NCI-H2029 (cell line): Measurements from ENCODE around the gene CHST3.
"Not testable (repeated sequence)": the region's sequence is repeated elsewhere in the genome, so short reads cannot be mapped to it uniquely, and the experiment has no call there.

Experiments used
- DNase-seq: peaks from one replicate; lab custom pipeline; 2025; lab: John Stamatoyannopoulos, UW

CHST3 gene

DNA sequence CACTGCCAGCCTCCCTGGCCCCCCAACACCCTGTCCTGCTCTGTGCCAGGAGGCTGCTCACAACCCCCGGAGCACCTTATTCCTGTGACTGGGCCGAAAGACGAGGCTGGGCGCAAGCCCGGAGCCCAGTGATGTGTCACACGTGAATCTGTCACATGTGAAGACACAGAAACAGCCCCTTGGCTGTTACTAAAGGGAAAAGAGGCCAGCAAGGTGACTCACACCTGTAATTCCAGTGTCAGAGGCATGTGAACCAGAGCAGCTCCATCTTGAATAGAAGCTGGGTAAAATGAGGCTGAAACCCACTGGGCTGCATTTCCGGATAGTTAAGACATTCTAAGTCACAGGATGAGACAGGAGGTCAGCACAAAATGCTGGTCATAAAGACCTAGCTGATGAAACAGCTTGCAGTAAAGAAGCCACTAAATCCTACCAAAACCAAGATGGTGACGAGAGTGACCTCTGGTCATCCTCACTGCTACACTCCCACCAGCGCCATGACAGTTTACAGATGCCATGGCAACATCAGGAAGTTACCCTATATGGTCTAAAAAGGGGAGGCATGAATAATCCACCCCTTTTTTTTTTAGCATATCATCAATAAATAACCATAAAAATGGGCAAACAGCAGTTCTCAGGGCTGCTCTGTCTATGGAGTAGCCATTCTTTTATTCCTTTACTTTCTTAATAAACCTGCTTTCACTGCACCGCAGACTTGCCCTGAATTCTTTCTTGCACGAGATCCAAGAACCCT lies 68.4 kb downstream of the CHST3 start:
- not testable (repeated sequence) for DNase-seq

DNA sequence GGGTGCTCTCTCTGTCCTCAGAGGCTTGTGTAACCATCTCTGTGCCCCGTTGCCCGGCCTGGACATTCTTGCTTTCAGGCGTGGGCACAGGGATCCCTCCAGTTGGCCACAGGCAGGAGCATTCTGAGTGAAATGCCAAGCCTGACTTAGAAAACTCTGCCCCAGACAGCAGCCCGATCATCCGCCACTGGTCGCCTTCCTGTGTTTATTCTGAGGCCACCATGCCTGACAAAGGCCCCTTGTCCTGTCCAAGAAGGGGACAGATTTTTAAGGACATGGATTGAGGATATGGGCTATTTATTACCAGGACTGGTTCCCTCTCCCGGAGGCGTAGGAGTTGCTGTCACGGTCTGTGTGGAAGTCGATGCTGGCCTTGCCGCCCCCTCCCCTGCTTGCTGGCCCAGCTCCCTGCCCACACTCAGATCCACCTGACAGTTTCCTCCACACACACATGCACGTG lies 69.9 kb downstream of the CHST3 start:
- no peak for DNase-seq

DNA sequence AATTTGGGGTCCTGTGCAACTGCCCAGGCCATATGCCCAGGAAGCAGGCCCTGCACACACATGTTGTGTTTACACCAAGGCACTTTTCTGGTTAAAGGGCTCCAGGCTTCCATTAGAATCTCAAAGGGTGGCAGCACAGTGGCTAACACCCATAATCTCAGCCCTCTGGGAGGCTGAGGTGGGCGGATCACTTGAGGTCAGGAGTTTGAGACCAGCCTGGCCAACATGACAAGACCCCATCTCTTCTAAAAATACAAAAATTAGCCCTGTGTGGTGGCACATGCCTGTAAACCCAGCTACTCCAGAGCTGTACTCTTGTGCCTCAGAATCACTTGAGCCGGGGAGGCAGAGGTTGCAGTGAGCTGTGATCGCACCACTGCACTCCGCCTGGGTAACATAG lies 70.6 kb downstream of the CHST3 start:
- no peak for DNase-seq

DNA sequence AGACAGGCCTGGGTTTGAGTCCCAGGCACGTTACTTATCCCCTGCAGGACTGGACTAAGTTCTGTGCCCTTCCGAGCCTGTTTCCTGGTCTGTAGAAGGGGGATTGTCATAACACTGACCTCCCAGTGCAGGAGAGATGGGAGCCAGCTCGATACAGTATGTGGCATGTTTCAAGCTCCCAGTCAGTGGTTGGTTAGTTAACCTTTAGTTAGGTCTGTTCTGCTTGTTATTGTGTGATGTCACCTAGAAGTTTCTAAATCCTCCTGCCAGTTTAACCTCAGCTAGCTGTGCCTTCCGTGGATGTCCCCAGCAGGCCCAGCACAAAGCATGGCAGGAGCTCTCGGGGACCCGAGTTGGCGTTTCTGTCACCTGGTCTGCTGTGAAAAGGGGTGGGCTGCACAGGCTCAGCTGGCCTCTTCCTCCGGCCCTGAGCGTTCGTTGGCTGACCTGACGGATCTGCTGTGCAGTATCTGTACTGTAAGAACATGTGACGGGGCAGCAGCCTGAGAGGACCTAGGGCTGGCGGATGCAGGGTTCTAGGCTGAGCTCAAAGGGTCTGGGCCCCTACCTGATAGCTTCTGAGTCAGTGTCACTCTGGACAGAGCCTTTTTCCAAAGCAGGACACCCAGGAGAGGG lies 71.2 kb downstream of the CHST3 start:
- no peak for DNase-seq

DNA sequence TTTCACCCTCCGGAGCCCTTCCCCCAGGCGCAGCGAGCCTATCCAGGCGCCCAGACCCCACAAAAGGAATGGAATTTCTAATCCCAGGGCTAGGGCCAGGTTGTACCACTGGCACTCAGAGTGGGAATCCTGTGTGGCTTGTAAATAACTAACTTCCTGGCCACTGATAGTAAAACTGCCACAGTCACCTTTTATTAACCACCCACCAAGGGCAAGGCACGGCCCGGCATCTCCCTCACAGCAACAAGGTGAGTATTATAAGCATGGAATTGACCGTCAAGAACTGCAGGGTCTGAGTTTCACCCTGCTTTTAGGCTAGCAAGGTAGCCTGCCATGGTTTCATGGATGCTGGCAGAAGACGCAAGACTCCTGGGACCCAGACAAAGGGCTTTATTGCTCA lies 73.1 kb downstream of the CHST3 start:
- no peak for DNase-seq

DNA sequence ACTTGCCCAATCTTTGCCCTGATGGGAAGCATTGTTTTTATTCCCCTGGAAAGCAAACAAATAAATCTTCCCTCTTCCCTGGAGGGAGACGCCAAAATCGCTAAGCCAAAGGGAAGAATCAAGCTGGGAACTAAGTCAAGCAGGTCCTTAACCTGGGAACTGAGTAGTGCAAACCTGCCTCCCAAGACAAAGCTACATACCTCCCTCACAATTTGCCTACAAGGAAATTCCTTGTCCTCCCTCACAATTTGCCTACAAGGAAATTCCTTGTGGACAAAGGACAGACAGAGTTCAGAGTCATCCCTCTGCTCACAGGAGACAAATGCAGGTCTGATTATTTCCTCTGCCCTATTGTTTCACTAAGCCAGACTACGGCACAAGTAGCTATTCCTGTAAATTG lies 73.6 kb downstream of the CHST3 start:
- no peak for DNase-seq

DNA sequence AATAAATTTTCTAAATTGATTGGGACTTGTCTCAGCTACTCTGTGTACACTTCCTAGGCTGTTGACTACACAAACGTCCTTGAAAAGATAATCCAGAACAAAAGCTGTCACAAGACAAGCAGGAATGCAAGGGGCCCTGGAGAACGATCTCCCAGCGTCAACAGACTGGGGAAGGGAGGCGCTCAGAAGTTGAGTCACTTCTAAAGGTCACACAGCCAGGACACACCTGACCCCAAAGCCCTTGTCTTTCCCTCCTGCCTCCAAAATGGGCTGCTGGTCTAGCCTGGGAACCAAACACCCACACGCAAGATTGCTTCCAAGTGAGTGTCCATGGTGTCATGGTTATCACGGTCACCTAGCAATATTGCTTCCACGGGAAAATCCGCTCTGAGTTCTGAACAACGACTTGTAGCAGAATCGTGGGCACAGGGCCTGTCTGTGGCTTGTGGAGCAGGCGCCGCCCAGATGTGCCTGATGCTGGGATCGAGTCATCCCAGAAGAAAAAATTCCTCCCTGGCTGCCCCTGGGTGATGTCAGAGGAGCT lies 74.3 kb downstream of the CHST3 start:
- DNase-seq: no peak

DNA sequence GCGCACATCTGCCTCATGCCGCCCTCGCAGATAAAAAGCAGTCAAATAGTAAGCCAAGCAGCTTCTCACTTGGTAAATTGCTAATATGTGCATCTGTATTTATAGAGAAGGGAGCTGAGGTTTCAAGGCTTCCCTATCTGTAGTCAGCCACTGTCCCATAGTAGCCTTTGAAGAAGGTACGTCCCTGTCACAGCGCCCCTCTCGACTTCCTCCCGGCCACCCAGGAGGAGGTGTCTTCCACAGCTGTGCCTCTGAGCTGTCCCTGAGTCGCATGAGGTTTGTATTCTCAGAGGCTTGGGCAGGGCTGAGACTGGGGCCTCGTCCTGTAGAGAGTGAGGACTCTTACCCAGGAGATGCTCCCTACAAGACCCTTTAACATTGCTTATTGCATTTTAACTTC lies 75.2 kb downstream of the CHST3 start:
- no peak for DNase-seq

DNA sequence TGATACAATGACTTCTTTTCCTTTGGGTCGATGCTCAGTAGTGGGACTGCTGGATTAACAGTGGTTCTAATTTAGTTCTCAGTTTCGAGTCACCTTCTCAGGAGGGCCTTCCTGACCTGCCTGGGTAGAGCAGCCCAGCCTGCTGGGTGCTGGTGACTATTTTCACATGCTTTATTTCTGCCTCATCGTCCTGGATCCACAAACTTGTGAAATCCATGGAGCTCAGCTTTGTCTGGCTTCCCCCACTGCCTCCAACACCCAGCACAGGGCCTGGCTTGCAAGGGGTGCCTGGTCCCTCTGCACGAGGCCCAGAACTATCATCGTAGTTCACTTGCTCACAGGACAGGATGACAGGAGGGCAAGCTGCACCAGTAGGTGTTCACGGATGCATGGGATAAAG lies 77.3 kb downstream of the CHST3 start:
- no peak for DNase-seq

DNA sequence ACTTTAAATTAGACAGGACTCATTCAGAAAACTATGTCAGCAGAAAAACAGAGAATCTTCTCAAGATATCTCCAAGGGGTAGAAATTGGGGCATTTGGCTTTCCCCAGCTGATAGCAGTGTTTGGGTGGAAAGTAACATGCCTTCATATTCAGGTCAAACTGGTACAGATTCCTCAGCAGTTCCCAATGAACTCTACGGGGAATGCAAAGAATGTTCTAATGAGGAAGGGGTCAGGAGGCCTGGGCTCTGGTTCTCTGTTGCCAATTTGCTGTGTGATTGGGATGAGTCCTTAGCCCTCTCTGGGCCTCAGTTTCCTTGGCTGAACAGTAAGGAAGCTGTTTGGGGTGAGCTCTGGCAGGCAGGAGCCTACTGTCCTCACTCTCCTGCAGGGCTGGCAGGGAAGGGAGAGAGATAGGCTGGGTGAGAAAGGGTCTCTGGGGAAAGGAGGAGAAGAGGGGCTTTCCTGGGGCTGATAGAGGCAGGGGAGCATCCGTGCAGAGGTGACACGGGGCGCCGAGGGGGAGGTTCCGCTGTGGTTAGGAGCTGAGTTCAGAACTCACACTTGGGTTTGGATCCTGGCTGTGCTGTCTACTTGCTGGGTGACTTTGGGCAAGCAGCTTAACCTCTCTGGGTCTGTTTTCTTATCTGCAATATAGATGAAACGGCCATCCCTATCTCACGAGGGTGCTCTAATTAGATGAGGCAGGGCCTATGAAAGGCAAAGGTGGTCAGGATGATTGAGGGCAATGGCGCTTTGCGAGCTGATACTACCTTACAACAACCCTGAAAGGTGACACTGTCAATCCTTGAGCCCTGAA lies 79.0 kb downstream of the CHST3 start:
- DNase-seq: no peak

DNA sequence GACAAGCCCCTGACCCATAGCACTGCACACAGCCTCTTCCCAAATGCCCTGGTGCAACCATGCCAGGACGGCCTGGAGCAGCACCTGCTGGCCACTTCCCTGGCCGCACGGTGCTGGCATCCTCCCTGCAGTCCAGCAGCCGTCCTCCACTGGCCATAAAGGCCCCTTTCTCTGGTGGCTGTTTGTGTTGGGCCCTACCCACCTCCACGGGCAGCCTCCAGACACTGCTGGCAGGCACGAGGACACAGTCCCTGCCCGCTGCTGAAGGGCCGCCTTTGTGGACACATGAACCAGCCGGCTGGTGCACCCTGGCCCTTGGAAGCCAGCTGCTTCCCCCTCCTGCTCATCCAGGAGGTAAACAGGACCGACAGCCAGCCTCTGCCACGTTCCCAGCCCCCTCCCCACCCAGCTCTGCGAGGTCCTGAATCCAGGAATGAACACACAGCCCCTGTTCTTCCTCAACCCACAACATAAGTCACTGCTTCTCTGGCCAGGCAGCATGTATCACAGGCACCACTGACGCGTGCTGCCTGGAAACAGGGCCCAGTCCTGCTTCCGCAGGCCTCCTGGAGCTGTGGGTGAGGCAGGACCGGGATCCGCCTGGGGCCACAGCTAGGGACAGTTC lies 80.3 kb downstream of the CHST3 start:
- DNase-seq: no peak

DNA sequence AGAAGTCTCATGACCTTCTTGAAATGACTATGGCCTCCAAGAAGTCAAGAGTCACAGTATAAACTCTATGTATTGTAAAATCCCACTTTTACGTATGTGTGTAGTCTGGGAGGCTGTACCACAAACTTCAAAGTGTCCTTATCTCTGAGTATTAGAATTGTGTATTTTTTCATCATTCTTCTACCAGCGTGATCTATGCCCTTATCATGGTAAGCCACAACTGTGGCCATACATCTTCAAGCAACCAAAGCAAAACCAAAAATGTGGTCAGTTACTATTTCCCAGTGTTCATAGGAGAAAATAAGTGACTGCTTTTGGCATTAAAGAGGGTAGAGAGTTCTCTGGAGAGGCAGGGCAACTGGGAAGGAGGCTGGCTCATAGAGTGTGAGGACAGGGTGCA lies 81.4 kb downstream of the CHST3 start:
- no peak for DNase-seq

DNA sequence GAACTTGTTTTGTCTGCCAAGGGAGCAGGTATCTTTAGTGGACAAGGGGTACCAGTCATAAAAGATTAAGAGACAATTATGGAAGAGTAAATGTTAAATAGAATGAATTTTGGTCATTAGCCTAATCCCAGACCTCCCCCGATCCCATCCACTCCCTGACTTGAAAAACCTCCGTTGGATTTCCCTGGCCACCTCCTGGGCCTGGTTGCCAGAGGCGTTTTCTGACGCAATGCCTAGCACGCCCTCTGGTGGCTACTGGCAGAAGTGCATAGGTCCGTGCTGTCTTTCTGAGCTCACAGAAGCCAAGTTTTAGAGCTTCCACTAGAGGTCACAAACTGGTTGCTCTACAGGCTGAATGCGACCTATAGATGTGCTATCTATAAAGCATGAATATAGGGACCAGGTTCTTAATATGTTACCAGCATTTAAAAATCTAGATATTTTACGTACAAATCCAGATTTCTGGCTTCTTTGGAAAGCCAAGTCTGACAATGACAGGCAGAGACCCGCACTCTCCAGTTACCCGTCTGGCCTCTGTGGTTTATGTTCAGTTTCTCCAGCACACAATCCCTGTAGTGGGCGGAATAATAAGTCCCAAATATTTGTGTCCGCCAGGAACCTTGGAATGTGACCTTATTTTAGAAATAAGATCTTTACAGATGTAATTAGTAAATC lies 84.4 kb downstream of the CHST3 start:
- peak; percentile 49 for DNase-seq

DNA sequence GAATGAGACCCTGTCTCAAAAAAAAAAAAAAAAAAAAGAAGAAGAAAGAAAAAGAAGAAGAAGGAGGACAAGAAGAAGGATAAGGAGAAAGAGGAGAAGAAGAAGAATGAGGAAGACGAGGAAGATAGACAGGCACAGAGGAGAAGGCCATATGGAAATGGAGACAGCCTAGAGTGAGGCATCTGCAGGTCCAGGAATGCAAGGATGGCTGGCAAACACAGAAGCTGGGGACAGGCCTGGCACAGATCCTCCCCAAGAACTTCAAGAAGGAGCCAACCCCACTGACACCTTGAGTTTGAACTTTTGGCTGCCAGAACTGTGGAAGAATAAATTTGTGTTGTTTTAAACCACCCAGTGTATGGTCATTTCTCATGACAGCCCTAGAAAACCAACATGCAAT lies 85.3 kb downstream of the CHST3 start:
- no peak for DNase-seq

DNA sequence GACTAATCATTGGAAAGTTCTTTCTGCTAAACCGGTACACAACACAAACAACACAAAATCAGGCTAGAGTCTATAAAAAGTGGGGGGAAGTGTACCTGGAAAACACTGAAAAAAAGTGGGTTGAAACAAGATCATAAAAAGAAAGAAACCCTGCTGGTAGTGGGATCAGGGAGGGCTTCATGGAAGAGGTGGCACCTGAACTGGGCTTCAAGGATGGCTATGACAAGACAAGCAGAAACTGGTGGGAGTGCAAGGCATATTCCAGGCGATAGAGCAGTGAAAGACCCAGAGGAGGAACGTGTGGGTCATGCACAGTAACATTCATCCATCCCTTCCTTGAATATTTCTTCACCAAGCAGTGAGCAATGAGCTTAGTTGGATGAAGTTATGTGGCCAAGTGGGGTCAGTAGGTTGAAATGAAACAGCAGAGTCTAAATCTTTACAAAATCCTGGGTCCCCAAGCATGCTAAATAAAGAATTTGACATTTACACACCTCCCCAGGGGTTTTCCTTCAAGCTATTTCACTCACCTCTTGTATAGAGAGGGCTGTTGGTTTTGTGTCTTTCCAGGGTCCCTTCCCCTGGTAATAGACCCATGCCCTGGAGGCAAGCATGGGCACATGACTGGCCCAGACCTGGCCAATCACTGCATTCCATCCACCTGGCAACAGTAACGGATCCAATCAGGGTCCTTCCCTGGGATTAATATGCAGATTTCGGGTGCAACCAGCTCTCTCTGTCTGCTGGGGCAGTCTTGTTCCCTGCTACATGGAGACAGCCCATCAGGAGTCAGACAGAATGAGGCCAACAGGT lies 86.0 kb downstream of the CHST3 start:
- no peak for DNase-seq

DNA sequence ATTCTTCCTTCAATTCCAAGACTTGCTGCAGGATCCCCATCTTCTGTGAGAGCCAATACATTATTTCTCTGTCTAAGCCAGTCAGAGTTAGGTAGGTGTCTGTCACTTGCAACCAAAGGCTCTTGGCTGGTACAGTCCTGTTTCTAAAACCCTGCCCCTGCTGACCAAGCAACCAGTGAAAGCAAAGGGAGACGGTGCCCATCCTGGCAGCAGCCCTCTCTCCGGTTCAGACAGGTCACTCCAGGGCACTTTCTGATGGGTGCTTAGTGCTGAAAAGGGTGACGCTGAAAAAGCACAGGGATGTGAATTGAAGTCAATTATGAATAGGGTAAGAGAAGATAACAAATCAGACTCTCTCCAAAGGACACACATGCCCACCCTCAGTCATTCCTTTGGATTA lies 86.7 kb downstream of the CHST3 start:
- DNase-seq: no peak

DNA sequence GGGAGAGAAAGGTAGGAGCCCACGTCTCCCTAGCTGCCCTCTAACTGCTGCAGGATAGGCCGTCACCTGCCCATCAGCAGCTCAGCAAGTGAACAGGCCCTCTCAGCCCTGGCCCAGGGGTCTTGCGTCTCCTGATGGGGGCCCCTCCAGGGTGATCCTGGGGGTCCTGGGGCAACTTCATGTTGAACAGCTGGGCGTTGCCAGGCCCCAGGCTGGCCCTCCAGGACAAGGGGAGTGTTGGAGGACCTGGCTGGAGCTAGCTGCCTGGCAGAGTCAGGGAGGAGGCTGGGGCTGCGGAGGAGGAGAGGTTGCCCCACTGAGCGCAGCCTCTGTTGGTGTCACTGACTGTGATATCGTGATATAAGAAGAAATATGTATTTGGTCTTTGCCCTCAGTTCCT lies 89.5 kb downstream of the CHST3 start:
- DNase-seq: no peak

DNA sequence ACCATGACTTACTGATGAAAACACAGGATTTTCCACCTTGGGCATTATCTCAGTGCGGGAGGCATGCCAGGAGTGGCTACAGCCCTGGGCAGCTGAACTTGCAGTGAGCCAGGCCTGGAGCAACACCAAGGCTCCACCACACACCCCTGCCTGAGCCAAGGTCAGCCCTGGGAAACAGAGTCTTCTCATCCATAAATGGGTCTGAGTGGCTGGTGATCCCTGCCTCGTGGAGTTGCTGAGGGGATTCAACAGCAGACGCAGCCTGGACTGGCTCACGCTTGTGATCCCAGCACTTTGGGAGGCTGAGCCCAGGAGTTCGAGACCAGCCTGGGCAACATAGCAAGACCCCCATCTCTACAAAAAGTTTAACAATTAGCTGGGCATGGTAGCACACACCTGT lies 91.9 kb downstream of the CHST3 start:
- DNase-seq: no peak

DNA sequence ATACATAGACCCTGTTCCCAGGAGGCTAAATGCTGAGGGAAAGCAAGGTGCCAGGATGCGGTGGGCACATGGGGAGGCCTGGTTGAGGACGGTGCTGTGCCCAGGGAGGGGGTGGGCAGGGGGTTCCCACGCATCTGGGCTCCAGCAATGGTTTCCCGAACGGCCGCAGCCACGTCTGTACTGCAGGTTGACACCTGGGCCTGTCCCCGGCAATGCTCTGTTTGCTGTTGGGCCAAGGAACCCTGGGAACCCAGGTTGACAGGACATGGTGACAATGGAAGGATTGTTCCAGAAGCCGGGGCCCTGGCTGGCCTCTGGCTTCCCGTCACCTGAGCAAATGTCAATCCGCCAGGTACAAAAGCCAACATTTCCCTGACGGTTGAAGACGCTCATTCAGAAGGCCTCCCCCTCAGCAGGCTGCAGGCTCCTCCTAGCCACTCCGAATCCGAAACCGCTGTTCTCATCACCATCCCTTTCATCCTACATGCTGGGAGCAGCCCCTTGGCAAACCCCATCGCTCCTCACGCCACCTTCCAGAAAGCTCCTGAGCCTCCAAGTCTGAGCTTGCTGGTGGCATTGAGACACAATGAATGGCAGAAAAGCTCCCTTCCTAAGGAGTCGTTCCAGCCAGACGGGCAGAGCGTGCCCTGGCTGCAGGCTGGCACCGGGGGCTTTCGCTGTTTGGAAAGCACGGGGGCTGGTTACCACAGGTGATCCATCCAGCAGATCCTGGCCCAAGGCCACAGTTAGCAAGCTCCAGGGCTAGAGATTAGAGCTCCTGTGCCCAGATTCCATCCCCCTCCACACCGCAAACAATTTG lies 92.9 kb downstream of the CHST3 start:
- DNase-seq: no peak

DNA sequence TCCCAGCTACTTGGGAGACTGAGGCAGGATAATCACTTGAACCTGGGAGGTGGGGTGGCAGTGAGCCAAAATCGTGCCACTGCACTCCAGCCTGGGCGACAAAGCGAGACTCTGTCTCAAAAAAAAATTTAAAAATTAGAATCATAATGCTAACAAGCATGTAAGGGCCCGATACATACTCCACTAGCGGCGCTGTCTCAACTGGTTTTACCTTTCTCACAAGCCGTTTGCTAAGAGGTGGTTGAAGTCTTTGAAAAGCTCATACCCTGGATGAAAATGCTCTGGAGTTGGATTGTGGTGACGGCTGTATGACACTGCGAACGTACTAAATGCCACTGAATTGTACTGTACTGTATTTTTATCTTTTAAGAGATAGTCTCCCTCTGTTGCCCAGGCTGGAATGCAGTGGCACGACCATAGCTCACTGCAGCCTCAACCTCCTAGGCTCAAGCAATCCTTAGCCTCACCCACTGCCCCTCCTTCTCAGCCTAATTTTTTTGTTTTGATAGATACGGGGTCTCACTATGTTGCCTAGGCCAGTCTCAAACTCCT lies 94.2 kb downstream of the CHST3 start:
- no peak for DNase-seq
